Limb (tissue), 2 donors: Measurements from ENCODE around the gene ARSB.

Source experiments
- DNase-seq, 2 donors: peaks; one replicate each; pipeline ENCODE4 v3.0.0-alpha.2; 2016; ENCODE audit errors: extremely low spot score in 2 of 2

ARSB gene

GRCh38 chr5:78808818-78809217 is 176.3 kb downstream of the ARSB start:
- no peak for DNase-seq

GRCh38 chr5:78808380-78808779 is 176.7 kb downstream of the ARSB start:
- DNase-seq = no peak

GRCh38 chr5:78806544-78806943 is 178.6 kb downstream of the ARSB start:
- no peak for DNase-seq

- DNase-seq = no peak
These were observed 179.5 kb downstream of the ARSB start for GRCh38 chr5:78805474-78806124.

GRCh38 chr5:78804995-78805394 is 180.1 kb downstream of the ARSB start:
- DNase-seq = no peak

GRCh38 chr5:78803941-78804340 is 181.2 kb downstream of the ARSB start:
- DNase-seq = no peak

- DNase-seq = no peak
These were observed 181.8 kb downstream of the ARSB start for GRCh38 chr5:78803353-78803752.

- DNase-seq = no peak
These were observed 183.7 kb downstream of the ARSB start for GRCh38 chr5:78801413-78801812.

GRCh38 chr5:78799266-78800017 is 185.7 kb downstream of the ARSB start:
- no peak for DNase-seq

- no peak for DNase-seq
These were observed 186.5 kb downstream of the ARSB start for GRCh38 chr5:78798673-78799029.

- no peak for DNase-seq
These were observed 187.0 kb downstream of the ARSB start for GRCh38 chr5:78797936-78798672.

GRCh38 chr5:78795757-78796156 is 189.4 kb downstream of the ARSB start:
- DNase-seq = no peak

- DNase-seq = no peak
These were observed 190.4 kb downstream of the ARSB start for GRCh38 chr5:78794693-78795215.

GRCh38 chr5:78793907-78794662 is 191.0 kb downstream of the ARSB start:
- DNase-seq = no peak

GRCh38 chr5:78792345-78793055 is 192.6 kb downstream of the ARSB start:
- DNase-seq = no peak

GRCh38 chr5:78791501-78792100 is 193.5 kb downstream of the ARSB start:
- no peak for DNase-seq

GRCh38 chr5:78787783-78788182 is 197.3 kb downstream of the ARSB start:
- no peak for DNase-seq

- no peak for DNase-seq
These were observed 199.7 kb downstream of the ARSB start for GRCh38 chr5:78785454-78785853.

- no peak for DNase-seq
These were observed 201.5 kb downstream of the ARSB start for GRCh38 chr5:78783434-78784130.

- DNase-seq = no peak
These were observed 202.4 kb downstream of the ARSB start for GRCh38 chr5:78782728-78783127.
